Colonic mucosa (tissue), 4 donors: ENCODE measurements around the gene DPCD. TPM values are rescaled to one million over a fixed set of nuclear protein-coding genes. Genes with fewer than 3 reads are reported as not detected.
A peak's percentile ranks its signal among the peaks of the same experiment; 100 is the strongest.

Experiments
- DNase-seq: peaks from one replicate; pipeline ENCODE4 v3.0.0-alpha.2; 2020
- H3K27ac ChIP-seq: fragments of 200-600 bp; one replicate; pipeline ENCODE4 v1.8.0; 2021
- H3K27me3 ChIP-seq: fragments of 200-600 bp; one replicate; pipeline ENCODE4 v1.8.0; 2021
- H3K36me3 ChIP-seq: fragments of 200-600 bp; one replicate; pipeline ENCODE4 v1.8.0; 2021
- H3K4me1 ChIP-seq: fragments of 200-600 bp; one replicate; pipeline ENCODE4 v1.8.0; 2021; ENCODE audit warnings: mild to moderate bottlenecking
- H3K4me3 ChIP-seq: fragments of 200-600 bp; one replicate; pipeline ENCODE4 v1.8.0; 2021
- H3K9ac ChIP-seq, 2 donors: one replicate each; pipeline ENCODE4 v1.7.0; 2013; ENCODE audit warnings: control low read depth in 2 of 2, low read depth in 2 of 2, low read length in 2 of 2
- H3K9me3 ChIP-seq: fragments of 200-600 bp; one replicate; pipeline ENCODE4 v1.8.0; 2021
- CTCF ChIP-seq: fragments of 200-600 bp; IDR thresholded peaks from one replicate; pipeline ENCODE4 v1.8.0; 2022; ENCODE audit warnings: antibody characterized with exemption, mild to moderate bottlenecking
- intact Hi-C: fragments of 100-400 bp; cut with DNase I; formaldehyde crosslinking; loops from one replicate; pipeline ENCODE4 v1.14.1; 2022
- total RNA-seq, 2 donors: library from RNA; stranded (reverse); fragmentation: NEBNext Ultra II Directional in 1 of 2; extraction: Animal tissue kit (Norgen Biotek cat#: 25700) in 1 of 2; gene quantifications; one replicate each; pipeline ENCODE4 v1.2.1, GENCODE V29; 2021
- donor health status: healthy.
- donor health status: DM: no; HTN: no; CAD: no.
- donor health status: DM: no; HTN: no; CAD: no.

The DPCD gene
- 10 to 100 TPM; 19.2 to 19.4 TPM for total RNA-seq

DNA sequence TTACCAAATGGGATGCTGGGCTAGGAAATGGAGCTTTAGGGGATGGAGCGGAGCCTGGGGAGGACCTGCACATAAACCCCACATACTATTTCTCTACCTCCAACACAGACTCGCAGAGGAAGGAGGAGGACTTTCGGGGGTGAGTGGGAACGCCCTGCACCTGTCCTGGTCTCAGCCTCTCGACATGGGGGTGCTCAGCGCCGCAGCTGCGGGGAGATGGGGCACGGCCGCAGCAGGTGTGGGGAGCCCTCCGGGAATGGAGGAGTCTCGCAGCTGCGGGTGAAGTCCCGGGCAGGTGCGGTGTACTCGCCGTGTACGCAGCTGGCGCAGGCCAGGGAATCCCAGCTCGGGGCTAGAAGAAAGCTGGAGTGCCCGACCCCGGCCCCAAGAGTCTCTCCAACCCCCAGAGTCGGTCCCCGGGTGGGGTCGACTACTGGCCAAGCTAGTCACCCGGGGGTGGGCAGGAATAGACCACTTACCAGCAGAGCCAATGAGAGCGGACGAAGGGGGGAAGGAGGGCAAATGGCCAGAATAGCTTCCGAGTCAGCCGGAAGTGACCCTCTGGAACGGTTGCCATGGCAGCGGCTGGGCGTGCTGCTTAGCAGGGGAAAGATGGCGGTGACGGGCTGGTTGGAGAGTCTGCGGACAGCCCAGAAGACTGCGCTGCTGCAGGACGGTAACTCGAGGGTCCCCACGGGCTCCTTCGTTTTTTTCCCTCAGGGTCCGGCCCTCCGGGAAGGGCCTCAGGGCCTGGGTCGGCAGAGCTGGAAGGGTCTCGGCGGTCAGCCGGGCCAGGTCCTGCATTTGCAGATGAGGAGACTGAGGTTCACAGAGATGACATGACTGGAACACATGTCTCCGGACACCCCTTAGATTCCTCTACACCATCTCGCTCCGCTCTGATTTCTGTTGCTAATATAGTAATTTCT, at the start of gene DPCD, which contains the start of gene POLL:
DPCD (plus strand) TSS at position 597 of the 929 bp plus-strand sequence; CDS start at position 613, 16 bp downstream.
POLL (minus strand) TSS at position 533 of the 929 bp plus-strand sequence. CDS start 897 bp downstream, outside the sequence.
- no peaks in the 10 kb centered on the region for H3K36me3 ChIP-seq
- peak; percentile 98 for DNase-seq
- H3K9ac ChIP-seq, result peak within 1 kb of the TSS; percentile 83 to 91
- no peak for TF ChIP-seq CTCF
- no peaks in the 10 kb centered on the region for H3K27me3 ChIP-seq
- peaks cover 4% of the 10 kb centered on the region for H3K4me1 ChIP-seq
- peak within 1 kb of the TSS; percentile 23 for H3K27ac ChIP-seq
- H3K9me3 ChIP-seq, result no peaks in the 10 kb centered on the region
- intact Hi-C loops, result loop anchor here (5.0 kb wide), 1 partner anchor 194 kb away; the partner anchor contains the start of gene NPM3
- peak within 1 kb of the TSS; percentile 95 for H3K4me3 ChIP-seq

DNA sequence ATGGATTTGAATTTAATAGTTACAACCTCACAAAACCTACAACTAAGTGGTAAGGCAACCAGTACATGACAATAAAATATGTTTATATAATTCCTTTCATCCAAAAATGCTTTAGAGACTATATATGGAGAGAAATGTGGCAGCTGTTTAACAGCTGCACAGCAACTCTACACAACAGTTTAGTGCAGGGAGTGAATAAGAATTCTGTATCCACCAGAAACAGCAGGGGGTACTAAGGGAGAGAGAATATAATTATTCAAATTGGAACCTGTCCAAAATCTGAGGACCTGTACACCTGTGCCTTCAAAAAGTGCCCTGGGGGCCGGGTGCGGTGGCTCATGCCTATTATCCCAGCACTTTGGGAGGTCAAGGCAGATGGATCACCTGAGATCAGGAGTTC, 49.7 kb upstream of the DPCD start:
- Histone ChIP-seq H3K27me3 (no peaks in the 10 kb centered on the region), H3K27ac (no peak overlapping the region), H3K9me3 (no peaks in the 10 kb centered on the region), H3K9ac (no peak overlapping the region), H3K4me1 (no peaks in the 10 kb centered on the region), H3K4me3 (no peak overlapping the region), H3K36me3 (no peaks in the 10 kb centered on the region)
- DNase-seq, result no peak
- TF ChIP-seq CTCF, result no peak
- intact Hi-C loops, result no loop called here

- intact Hi-C loops, result no loop called here
- Histone ChIP-seq H3K9me3 (no peaks in the 10 kb centered on the region), H3K27ac (no peak overlapping the region), H3K36me3 (no peaks in the 10 kb centered on the region), H3K4me1 (no peaks in the 10 kb centered on the region), H3K27me3 (no peaks in the 10 kb centered on the region), H3K4me3 (no peak overlapping the region), H3K9ac (no peak overlapping the region)
- no peak for TF ChIP-seq CTCF
- no peak for DNase-seq
These were observed 42.2 kb upstream of the DPCD start for GRCh38 chr10:101545898-101546297.

DNA sequence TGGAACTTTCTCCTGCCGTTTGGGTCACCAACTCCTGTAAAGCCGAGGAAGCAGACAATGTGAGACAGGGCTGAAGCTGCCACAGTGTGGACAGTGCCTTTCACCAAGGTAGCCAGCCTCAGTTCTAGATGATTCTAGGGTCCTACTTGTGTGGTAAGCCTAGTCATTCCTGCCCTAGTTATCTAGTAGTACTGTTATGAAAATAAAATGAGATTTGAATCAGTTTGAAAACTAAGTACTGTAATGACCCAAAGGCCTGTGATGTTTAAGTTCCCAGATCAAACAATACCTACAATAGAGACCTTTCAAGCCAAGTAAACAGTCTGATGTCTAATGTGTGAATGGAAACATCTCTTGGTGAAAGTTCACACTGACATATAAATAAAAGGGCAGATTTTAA, 37.2 kb upstream of the DPCD start:
- H3K4me1 ChIP-seq, result no peaks in the 10 kb centered on the region
- intact Hi-C loops, result no loop called here
- no peak overlapping the region for H3K27ac ChIP-seq
- H3K36me3 ChIP-seq, result no peaks in the 10 kb centered on the region
- no peak for TF ChIP-seq CTCF
- H3K9ac ChIP-seq, result no peak overlapping the region
- DNase-seq, result no peak
- no peak overlapping the region for H3K4me3 ChIP-seq
- H3K9me3 ChIP-seq, result no peaks in the 10 kb centered on the region
- no peaks in the 10 kb centered on the region for H3K27me3 ChIP-seq

DNA sequence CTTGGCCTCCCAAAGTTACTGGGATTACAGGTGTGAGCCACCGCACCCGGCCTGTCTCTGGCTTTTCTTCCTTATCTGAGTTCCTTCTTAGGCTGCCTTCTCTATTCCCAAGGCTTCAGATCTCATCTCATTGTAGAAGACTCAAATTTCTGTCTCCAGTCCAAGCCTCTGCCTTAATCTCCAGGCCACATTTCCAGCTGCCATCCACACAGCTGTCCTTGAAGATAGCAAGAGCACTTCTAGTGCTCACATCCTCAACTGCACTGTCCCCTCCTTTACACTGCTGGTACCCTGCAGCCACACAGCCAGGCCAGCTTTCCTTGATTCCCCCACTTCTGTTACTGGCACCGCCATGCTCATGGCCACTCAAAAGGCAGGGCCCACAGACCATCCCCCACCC, 35.7 kb upstream of the DPCD start:
- no peaks in the 10 kb centered on the region for H3K27me3 ChIP-seq
- no peak overlapping the region for H3K4me3 ChIP-seq
- H3K4me1 ChIP-seq, result no peaks in the 10 kb centered on the region
- H3K9me3 ChIP-seq, result no peaks in the 10 kb centered on the region
- H3K9ac ChIP-seq, result no peak overlapping the region
- intact Hi-C loops, result no loop called here
- H3K36me3 ChIP-seq, result no peaks in the 10 kb centered on the region
- DNase-seq, result no peak
- TF ChIP-seq CTCF, result no peak
- no peak overlapping the region for H3K27ac ChIP-seq
